ENCODE data around the gene P2RX5.
"Not testable (repeated sequence)": the region's sequence is repeated elsewhere in the genome, so short reads cannot be mapped to it uniquely, and the experiment has no call there.

GRCh38 chr17:3705718-3705984, 9.7 kb upstream of the P2RX5 start:
- TF ChIP-seq CTCF (IDR thresholded peaks at IDR 0.05; ENCODE audit: poor library complexity); EZH2 (IDR thresholded peaks at IDR 0.05; ENCODE audit: borderline replicate concordance); EZH2phosphoT487 (IDR thresholded peaks at IDR 0.05; ENCODE audit: low read depth, severe bottlenecking, unreplicated experiment): not testable (repeated sequence)
